DOHH2 (cell line): ENCODE results near the gene PRADC1.

ENCODE experiments used
- H3F3A ChIP-seq: fragments of 200-600 bp; sonication (generic), shearing (Covaris generic); 2 replicates; pipeline ENCODE4 v1.6.0; 2016; ENCODE audit warnings: antibody characterized with exemption, mild to moderate bottlenecking; ENCODE audit not compliant: control insufficient read depth, insufficient read depth
- H3K27ac ChIP-seq: fragments of 200-600 bp; sonication (generic); 2 replicates; pipeline ENCODE4 v1.5.1; 2014; ENCODE audit warnings: low read depth, mild to moderate bottlenecking, low read length, moderate library complexity
- H3K27me3 ChIP-seq: fragments of 200-600 bp; sonication (generic); 2 replicates; pipeline ENCODE4 v1.6.1; 2014; ENCODE audit warnings: mild to moderate bottlenecking, low read length, mixed read lengths; ENCODE audit not compliant: control insufficient read depth
- H3K36me3 ChIP-seq: fragments of 200-600 bp; sonication (generic); 2 replicates; pipeline ENCODE4 v1.6.1; 2014; ENCODE audit warnings: mild to moderate bottlenecking, low read length, moderate library complexity, mixed read lengths; ENCODE audit not compliant: control insufficient read depth
- H3K4me1 ChIP-seq: fragments of 200-600 bp; sonication (generic); 2 replicates; pipeline ENCODE4 v1.6.1; 2014; ENCODE audit warnings: mild to moderate bottlenecking, low read length, mixed read lengths; ENCODE audit not compliant: control insufficient read depth
- H3K4me2 ChIP-seq: fragments of 200-600 bp; sonication (generic); 2 replicates; pipeline ENCODE4 v1.6.0; 2014; ENCODE audit warnings: mild to moderate bottlenecking, low read length, moderate library complexity
- H3K4me3 ChIP-seq: fragments of 200-600 bp; sonication (generic); 2 replicates; pipeline ENCODE4 v1.5.1; 2014; ENCODE audit warnings: mild to moderate bottlenecking, low read length, mixed read lengths
- H3K79me2 ChIP-seq: fragments of 200-600 bp; sonication (generic); 2 replicates; pipeline ENCODE4 v1.6.1; 2014; ENCODE audit warnings: mild to moderate bottlenecking, low read length, mixed read lengths; ENCODE audit not compliant: control insufficient read depth
- H3K9me2 ChIP-seq: fragments of 200-600 bp; sonication (generic); replicated peaks from 2 replicates; pipeline ENCODE4 v1.6.1; 2014; ENCODE audit warnings: mild to moderate bottlenecking, low read length, mixed read lengths; ENCODE audit not compliant: control insufficient read depth
- H3K9me3 ChIP-seq: fragments of 200-600 bp; sonication (generic); 2 replicates; pipeline ENCODE4 v1.6.1; 2014; ENCODE audit warnings: antibody characterized with exemption, low read length, mixed read lengths; ENCODE audit not compliant: control insufficient read depth, insufficient read depth
- H4K20me1 ChIP-seq: fragments of 200-600 bp; sonication (generic); 2 replicates; pipeline ENCODE4 v1.6.0; 2014; ENCODE audit warnings: low read depth, mild to moderate bottlenecking, antibody characterized with exemption, low read length, moderate library complexity; ENCODE audit not compliant: control insufficient read depth, insufficient read depth
- CTCF ChIP-seq: fragments of 200-600 bp; sonication (generic); IDR thresholded peaks from one replicate; pipeline ENCODE4 v1.5.1; 2014; ENCODE audit warnings: antibody characterized with exemption, mild to moderate bottlenecking, low read depth, low read length; ENCODE audit not compliant: poor library complexity, severe bottlenecking
- EZH2phosphoT487 ChIP-seq: fragments of 200-600 bp; sonication (generic); IDR thresholded peaks from 2 replicates; pipeline ENCODE4 v1.6.1; 2017; ENCODE audit warnings: borderline replicate concordance, mild to moderate bottlenecking, antibody characterized with exemption, low read length, moderate library complexity, mixed read lengths

Gene PRADC1

DNA sequence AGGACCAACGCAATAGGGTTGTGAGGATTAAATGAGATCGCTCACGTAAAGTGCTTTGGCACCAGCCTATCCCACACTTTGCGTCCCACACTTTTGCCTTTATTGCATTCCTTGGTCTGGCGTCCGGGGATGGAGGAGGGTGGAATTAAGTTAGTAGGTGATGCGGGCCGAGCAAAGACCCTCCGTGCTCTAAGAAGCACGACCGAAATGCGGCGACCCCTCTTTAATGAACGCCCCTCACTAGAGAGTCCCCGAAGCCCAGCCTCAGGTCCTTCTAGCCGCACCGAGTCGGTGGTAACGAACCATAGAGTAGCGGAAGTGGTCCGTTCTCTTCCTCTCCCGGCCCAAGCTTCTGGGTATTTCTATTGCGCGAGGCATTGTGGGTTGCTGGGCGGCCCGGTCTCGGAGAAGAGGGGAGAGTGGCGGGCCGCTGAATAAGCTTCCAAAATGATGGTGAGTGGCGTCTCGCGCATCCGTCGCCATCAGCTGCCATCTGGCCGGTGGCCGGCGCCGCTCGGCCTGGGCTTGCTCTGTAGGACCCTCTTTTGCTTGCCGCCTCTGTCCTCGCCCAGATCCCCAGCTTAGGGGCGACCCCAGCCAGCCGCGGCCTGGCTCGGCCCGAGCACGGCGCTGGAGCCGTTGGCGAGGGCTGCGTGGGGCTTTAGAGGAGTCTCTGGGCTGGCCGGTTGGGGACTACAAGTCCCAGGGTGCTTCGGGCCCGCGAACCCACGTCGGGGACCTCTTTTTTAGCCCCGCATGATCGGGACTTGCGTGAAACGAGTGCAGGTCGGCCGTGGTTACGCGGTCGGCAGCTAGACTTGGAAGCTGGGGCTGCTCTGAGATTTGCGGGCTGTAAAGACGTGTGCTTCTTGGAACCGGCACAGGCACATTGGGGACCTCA is 1.1 kb upstream of the PRADC1 start, which contains the start of gene CCT7:
Gene CCT7, plus strand, starts transcription at position 377 of the 901 bp plus-strand sequence. Its CDS starts 71 bp downstream, at position 448.
- H3K4me1 ChIP-seq, result peaks cover 34% of the 10 kb centered on the region
- no peaks in the 10 kb centered on the region for H3K9me2 ChIP-seq
- peak within 1 kb of the TSS; percentile 99 for H3K4me2 ChIP-seq
- H3K79me2 ChIP-seq, result peaks cover 64% of the 10 kb centered on the region
- H3K27ac ChIP-seq, result peak within 1 kb of the TSS; percentile 74
- no peaks in the 10 kb centered on the region for H3K27me3 ChIP-seq
- H3F3A ChIP-seq, result no peaks in the 10 kb centered on the region
- H3K9me3 ChIP-seq, result no peaks in the 10 kb centered on the region
- TF ChIP-seq CTCF (peak; percentile 15), EZH2phosphoT487 (no peak)
- peak within 1 kb of the TSS; percentile 95 for H3K4me3 ChIP-seq
- H4K20me1 ChIP-seq, result peaks cover 33% of the 10 kb centered on the region
- H3K36me3 ChIP-seq, result peaks cover 50% of the 10 kb centered on the region

DNA sequence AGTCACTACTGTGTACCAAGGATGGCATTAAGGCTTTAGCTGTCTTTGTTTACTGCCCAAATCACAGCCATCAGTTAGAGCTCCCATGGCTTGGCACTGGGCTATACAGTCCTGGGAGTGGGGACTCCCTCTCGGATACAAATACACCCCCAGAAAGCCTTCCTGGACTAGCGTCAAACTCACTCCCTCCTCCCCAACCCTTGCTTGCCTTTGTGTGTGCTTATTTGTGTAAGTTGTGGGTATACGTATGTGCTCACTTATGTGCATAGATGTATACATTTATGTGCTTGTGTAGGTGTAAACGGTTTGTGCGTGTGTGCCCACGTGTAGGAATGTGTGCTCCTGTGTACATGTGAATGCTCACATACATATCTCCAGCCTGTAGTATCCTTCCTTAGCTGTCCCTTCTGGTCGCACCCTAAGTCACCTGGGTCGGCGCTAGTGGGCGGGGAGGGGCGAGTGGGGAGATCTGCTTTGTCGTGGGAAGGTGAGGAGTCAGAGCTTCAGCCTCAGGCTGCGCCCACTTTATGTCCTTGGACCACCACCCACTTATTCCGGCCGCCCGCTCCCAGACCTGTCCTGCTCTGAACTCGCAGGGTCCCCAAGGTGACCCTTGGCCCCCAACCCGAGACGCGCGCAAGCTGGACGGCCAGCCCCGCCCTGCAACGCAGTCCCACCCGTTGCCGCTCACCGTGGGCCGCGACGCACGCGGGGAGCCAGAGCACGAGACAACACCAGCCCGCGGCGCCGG is 461 bp downstream of the PRADC1 start:
- H3K4me3 ChIP-seq, result peak overlapping the region; percentile 95
- H3K4me1 ChIP-seq, result peaks cover 32% of the 10 kb centered on the region
- H3K36me3 ChIP-seq, result peaks cover 40% of the 10 kb centered on the region
- peaks cover 28% of the 10 kb centered on the region for H4K20me1 ChIP-seq
- TF ChIP-seq CTCF (peak; percentile 43), EZH2phosphoT487 (no peak)
- no peaks in the 10 kb centered on the region for H3K9me3 ChIP-seq
- peak overlapping the region; percentile 99 for H3K4me2 ChIP-seq
- no peaks in the 10 kb centered on the region for H3K9me2 ChIP-seq
- no peaks in the 10 kb centered on the region for H3K27me3 ChIP-seq
- no peaks in the 10 kb centered on the region for H3F3A ChIP-seq
- no peak overlapping the region for H3K27ac ChIP-seq
- H3K79me2 ChIP-seq, result peaks cover 48% of the 10 kb centered on the region

- peaks cover 8% of the 10 kb centered on the region for H3K79me2 ChIP-seq
- H3K9me3 ChIP-seq, result no peaks in the 10 kb centered on the region
- no peaks in the 10 kb centered on the region for H3F3A ChIP-seq
- H3K4me3 ChIP-seq, result no peak overlapping the region
- H3K4me2 ChIP-seq, result no peak overlapping the region
- H3K36me3 ChIP-seq, result peaks cover 32% of the 10 kb centered on the region
- peaks cover 7% of the 10 kb centered on the region for H3K4me1 ChIP-seq
- H3K27me3 ChIP-seq, result no peaks in the 10 kb centered on the region
- TF ChIP-seq CTCF (no peak), EZH2phosphoT487 (no peak)
- H4K20me1 ChIP-seq, result no peaks in the 10 kb centered on the region
- no peaks in the 10 kb centered on the region for H3K9me2 ChIP-seq
- H3K27ac ChIP-seq, result no peak overlapping the region
Measured at GRCh38 chr2:73228631-73229030, 4.4 kb downstream of the PRADC1 start.
